SK-N-SH treated with all-trans-retinoic acid at 6 μM for 48 hours (cell line): ENCODE results near the gene MIX23.

Experiments
- ATAC-seq: fragments of 200-7000 bp; cut with Tn5 transposase; 3 replicates; pipeline ENCODE4 v1.9.1; 2020; ENCODE audit warnings: mild to moderate bottlenecking, moderate library complexity
- ARNTL ChIP-seq: fragments of 450-650 bp; formaldehyde crosslinking; IDR thresholded peaks from 2 replicates; pipeline ENCODE4 v1.5.0; 2020; ENCODE audit warnings: low read depth, mild to moderate bottlenecking, moderate library complexity, borderline replicate concordance
- BACH2 ChIP-seq: fragments of 250-450 bp; sonication (Bioruptor Pico); IDR thresholded peaks from 2 replicates; pipeline ENCODE4 v1.9.0; 2021; ENCODE audit warnings: mild to moderate bottlenecking, borderline replicate concordance
- CREB5 ChIP-seq: fragments of 250-450 bp; sonication (Bioruptor Pico); IDR thresholded peaks from 2 replicates; pipeline ENCODE4 v1.5.1; 2020; ENCODE audit warnings: low read depth, mild to moderate bottlenecking, moderate library complexity
- CSDC2 ChIP-seq: fragments of 250-450 bp; sonication (Bioruptor Pico); IDR thresholded peaks from 2 replicates; pipeline ENCODE4 v1.5.0; 2020; ENCODE audit warnings: mild to moderate bottlenecking, moderate library complexity
- CSRNP3 ChIP-seq: fragments of 250-450 bp; sonication (Bioruptor Pico); IDR thresholded peaks from 2 replicates; pipeline ENCODE4 v1.5.1; 2021; ENCODE audit warnings: mild to moderate bottlenecking, moderate library complexity
- ESRRG ChIP-seq: fragments of 250-450 bp; sonication (Bioruptor Pico); IDR thresholded peaks from 2 replicates; pipeline ENCODE4 v1.6.1; 2021; ENCODE audit warnings: mild to moderate bottlenecking
- GLIS3 ChIP-seq: fragments of 250-450 bp; sonication (Bioruptor Pico); IDR thresholded peaks from 2 replicates; pipeline ENCODE4 v1.5.0; 2020; ENCODE audit warnings: mild to moderate bottlenecking, moderate library complexity
- ISL1 ChIP-seq: fragments of 250-450 bp; sonication (Bioruptor Pico); IDR thresholded peaks from 2 replicates; pipeline ENCODE4 v2.1.2; 2022; ENCODE audit warnings: mild to moderate bottlenecking, moderate library complexity
- PATZ1 ChIP-seq: fragments of 250-450 bp; sonication (Bioruptor Pico); IDR thresholded peaks from 2 replicates; pipeline ENCODE4 v1.8.0; 2020; ENCODE audit warnings: mild to moderate bottlenecking, moderate library complexity, borderline replicate concordance
- POU6F1 ChIP-seq: fragments of 250-450 bp; sonication (Bioruptor Pico); IDR thresholded peaks from 2 replicates; pipeline ENCODE4 v1.8.0; 2021; ENCODE audit warnings: low read depth, mild to moderate bottlenecking, moderate library complexity, borderline replicate concordance
- PPARA ChIP-seq: fragments of 250-450 bp; sonication (Bioruptor Pico); IDR thresholded peaks from 2 replicates; pipeline ENCODE4 v1.5.0; 2020; ENCODE audit warnings: mild to moderate bottlenecking, borderline replicate concordance
- SNAI2 ChIP-seq: fragments of 250-450 bp; sonication (Bioruptor Pico); IDR thresholded peaks from 2 replicates; pipeline ENCODE4 v1.5.0; 2020; ENCODE audit warnings: mild to moderate bottlenecking, moderate library complexity
- TSHZ2 ChIP-seq: fragments of 250-450 bp; sonication (Bioruptor Pico); IDR thresholded peaks from 2 replicates; pipeline ENCODE4 v1.5.0; 2020; ENCODE audit warnings: mild to moderate bottlenecking, moderate library complexity
- ZC3H10 ChIP-seq: fragments of 250-450 bp; sonication (Bioruptor Pico); IDR thresholded peaks from 2 replicates; pipeline ENCODE4 v1.5.1; 2021; ENCODE audit warnings: mild to moderate bottlenecking, moderate library complexity
- ZFP3 ChIP-seq: fragments of 250-450 bp; sonication (Bioruptor Pico); IDR thresholded peaks from 2 replicates; pipeline ENCODE4 v1.5.0; 2020; ENCODE audit warnings: mild to moderate bottlenecking, moderate library complexity
- ZFP30 ChIP-seq: fragments of 450-650 bp; formaldehyde crosslinking; IDR thresholded peaks from 2 replicates; pipeline ENCODE4 v1.5.0; 2022; ENCODE audit warnings: mild to moderate bottlenecking, moderate library complexity
- ZNF70 ChIP-seq: fragments of 450-650 bp; formaldehyde crosslinking; IDR thresholded peaks from 2 replicates; pipeline ENCODE4 v1.5.0; 2020; ENCODE audit warnings: mild to moderate bottlenecking, moderate library complexity
- ZNF8 ChIP-seq: fragments of 450-650 bp; formaldehyde crosslinking; IDR thresholded peaks from 2 replicates; pipeline ENCODE4 v1.5.0; 2020; ENCODE audit warnings: mild to moderate bottlenecking, moderate library complexity

The MIX23 gene

GRCh38 chr3:122353893-122354401, 29.1 kb downstream of the MIX23 start:
- TF ChIP-seq ESRRG (no peak), ZFP3 (CRISPR knock-in tag) (no peak), GLIS3 (CRISPR knock-in tag) (no peak), SNAI2 (CRISPR knock-in tag) (no peak), ZC3H10 (CRISPR knock-in tag) (no peak), ZNF8 (CRISPR knock-in tag) (no peak), ZNF70 (CRISPR knock-in tag) (no peak), PATZ1 (CRISPR knock-in tag) (no peak), PPARA (CRISPR knock-in tag) (no peak), CSDC2 (no peak)
- TF ChIP-seq, all 23 proteins: peak for 0
- no peak for ATAC-seq

GRCh38 chr3:122353215-122353614, 29.8 kb downstream of the MIX23 start:
- peak; percentile 48; the same call in 2 of the 3 replicates for ATAC-seq
- TF ChIP-seq ZFP30 (CRISPR knock-in tag) (no peak), ISL1 (no peak), CSRNP3 (no peak), ZC3H10 (CRISPR knock-in tag) (no peak), ESRRG (no peak), ZNF70 (CRISPR knock-in tag) (no peak), CSDC2 (no peak), ARNTL (CRISPR knock-in tag) (no peak), CREB5 (CRISPR knock-in tag) (no peak)

- TF ChIP-seq POU6F1 (CRISPR knock-in tag): no peak
- TF ChIP-seq, all 23 proteins: peak for 0
- no peak for ATAC-seq
Observed at GRCh38 chr3:122351612-122352011, 31.4 kb downstream of the MIX23 start.

- 0 out of 3 replicates have a peak, but pooled peaks have one; percentile 36 for ATAC-seq
- no peak for TF ChIP-seq CREB5 (CRISPR knock-in tag)
- TF ChIP-seq SNAI2 (CRISPR knock-in tag): no peak
- no peak for TF ChIP-seq CSRNP3
- no peak for TF ChIP-seq TSHZ2 (CRISPR knock-in tag)
- TF ChIP-seq ZFP30 (CRISPR knock-in tag): no peak
- no peak for TF ChIP-seq POU6F1 (CRISPR knock-in tag)
- no peak for TF ChIP-seq BACH2 (CRISPR knock-in tag)
- no peak for TF ChIP-seq PATZ1 (CRISPR knock-in tag)
- TF ChIP-seq ZFP3 (CRISPR knock-in tag): no peak
- no peak for TF ChIP-seq ZNF8 (CRISPR knock-in tag)
- TF ChIP-seq PPARA (CRISPR knock-in tag): no peak
Observed at GRCh38 chr3:122350814-122351418, 32.1 kb downstream of the MIX23 start.
